MCF 10A (cell line): ENCODE results near the gene CERT1. TPM values are rescaled to one million over a fixed set of nuclear protein-coding genes. Genes with fewer than 3 reads are reported as not detected.

Experiments used
- BruUV-seq: library from RNA; stranded (reverse); fragments of 400-500 nt; replicated peaks from 2 replicates; lab custom pipeline; 2021; lab: Mats Ljungman, UMichigan
- CTCF ChIA-PET: fragments of 300-600 bp; sonication (Branson Sonifier 250); formaldehyde crosslinking; extraction: SDS; loops from one replicate; lab custom pipeline; 2021; ENCODE audit warnings: antibody characterized with exemption, inconsistent platforms; lab: Yijun Ruan, JAX
- POLR2A ChIA-PET: fragments of 300-600, 350-650 bp; sonication (Branson Sonifier 250); formaldehyde crosslinking; extraction: SDS; loops from one replicate; lab custom pipeline; 2020; ENCODE audit warnings: antibody characterized with exemption, inconsistent platforms; lab: Yijun Ruan, JAX
- DNase-seq: peaks from one replicate; pipeline ENCODE4 v3.0.0-alpha.2; 2018; ENCODE audit not compliant: unreplicated experiment
- H3K27ac Mint-ChIP-seq: one replicate; pipeline ENCODE4 v1.8.0; 2022; ENCODE audit warnings: mild to moderate bottlenecking, low read depth, mixed read lengths; ENCODE audit not compliant: unreplicated experiment
- H3K27me3 Mint-ChIP-seq: one replicate; pipeline ENCODE4 v1.8.0; 2022; ENCODE audit warnings: mixed read lengths; ENCODE audit not compliant: insufficient read depth, unreplicated experiment
- H3K36me3 Mint-ChIP-seq: one replicate; pipeline ENCODE4 v1.8.0; 2022; ENCODE audit warnings: mild to moderate bottlenecking, moderate library complexity, mixed read lengths; ENCODE audit not compliant: insufficient read depth, unreplicated experiment
- H3K4me1 Mint-ChIP-seq: one replicate; pipeline ENCODE4 v1.8.0; 2022; ENCODE audit warnings: mixed read lengths; ENCODE audit not compliant: insufficient read depth, unreplicated experiment
- H3K4me3 Mint-ChIP-seq: one replicate; pipeline ENCODE4 v1.8.0; 2022; ENCODE audit warnings: mild to moderate bottlenecking, moderate library complexity, mixed read lengths; ENCODE audit not compliant: unreplicated experiment
- H3K9me3 Mint-ChIP-seq: one replicate; pipeline ENCODE4 v1.8.0; 2022; ENCODE audit warnings: mixed read lengths; ENCODE audit not compliant: unreplicated experiment
- intact Hi-C: fragments of 100-400 bp; cut with micrococcal nuclease; formaldehyde crosslinking; loops from 2 replicates; pipeline ENCODE4 v1.14.1; 2022
- total RNA-seq: library from RNA; stranded (reverse); gene quantifications from 2 replicates; pipeline ENCODE4 v1.2.3, GENCODE V29; 2022
- TF ChIP-seq, protein P1 (sequence below): fragments of 200-600 bp; IDR thresholded peaks from one replicate; pipeline ENCODE4 v1.8.0; 2022; ENCODE audit warnings: antibody characterized with exemption, mild to moderate bottlenecking; ENCODE audit not compliant: unreplicated experiment

The CERT1 gene
- total RNA-seq, 1 experiment from 2014 or later: 19.6 TPM

DNA sequence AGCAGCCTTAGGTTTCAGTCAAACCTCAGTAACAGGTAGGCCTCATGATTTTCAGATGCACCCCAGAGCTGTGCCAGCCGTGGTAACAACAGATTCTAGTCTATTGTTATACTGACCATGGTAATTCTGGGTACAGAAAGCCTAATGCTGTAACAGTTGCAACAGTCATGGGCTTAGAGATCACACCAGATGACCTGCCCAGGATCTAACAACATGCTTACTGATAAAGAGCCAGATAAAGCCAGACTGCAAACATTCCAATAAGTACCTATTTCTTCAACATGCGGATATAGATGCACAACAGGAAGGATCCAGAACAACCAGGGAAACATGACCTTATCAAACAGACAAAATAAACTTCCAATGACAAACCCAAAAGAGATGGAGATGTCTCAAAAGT is 42.8 kb downstream of the CERT1 start:
- ChIA-PET CTCF (interaction anchor here (0.7 kb wide), 1 partner anchor 11 kb away, joined by 4 read pairs; no protein-coding TSS in a partner anchor), POLR2A (interaction anchor here (0.6 to 0.9 kb wide), 2 partner anchors 21 to 448 kb away, joined by 3 to 5 read pairs; no protein-coding TSS in a partner anchor)
- Mint-ChIP-seq H3K4me1 (peaks cover 13% of the 10 kb centered on the region), H3K36me3 (peaks cover 6% of the 10 kb centered on the region), H3K27me3 (no peaks in the 10 kb centered on the region), H3K9me3 (peaks cover 9% of the 10 kb centered on the region), H3K27ac (no peak overlapping the region), H3K4me3 (no peak overlapping the region)
- DNase-seq: no peak
- TF ChIP-seq, protein P1, sequence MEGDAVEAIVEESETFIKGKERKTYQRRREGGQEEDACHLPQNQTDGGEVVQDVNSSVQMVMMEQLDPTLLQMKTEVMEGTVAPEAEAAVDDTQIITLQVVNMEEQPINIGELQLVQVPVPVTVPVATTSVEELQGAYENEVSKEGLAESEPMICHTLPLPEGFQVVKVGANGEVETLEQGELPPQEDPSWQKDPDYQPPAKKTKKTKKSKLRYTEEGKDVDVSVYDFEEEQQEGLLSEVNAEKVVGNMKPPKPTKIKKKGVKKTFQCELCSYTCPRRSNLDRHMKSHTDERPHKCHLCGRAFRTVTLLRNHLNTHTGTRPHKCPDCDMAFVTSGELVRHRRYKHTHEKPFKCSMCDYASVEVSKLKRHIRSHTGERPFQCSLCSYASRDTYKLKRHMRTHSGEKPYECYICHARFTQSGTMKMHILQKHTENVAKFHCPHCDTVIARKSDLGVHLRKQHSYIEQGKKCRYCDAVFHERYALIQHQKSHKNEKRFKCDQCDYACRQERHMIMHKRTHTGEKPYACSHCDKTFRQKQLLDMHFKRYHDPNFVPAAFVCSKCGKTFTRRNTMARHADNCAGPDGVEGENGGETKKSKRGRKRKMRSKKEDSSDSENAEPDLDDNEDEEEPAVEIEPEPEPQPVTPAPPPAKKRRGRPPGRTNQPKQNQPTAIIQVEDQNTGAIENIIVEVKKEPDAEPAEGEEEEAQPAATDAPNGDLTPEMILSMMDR: no peak
- intact Hi-C loops: no loop called here
- BruUV-seq: no TSS peak

DNA sequence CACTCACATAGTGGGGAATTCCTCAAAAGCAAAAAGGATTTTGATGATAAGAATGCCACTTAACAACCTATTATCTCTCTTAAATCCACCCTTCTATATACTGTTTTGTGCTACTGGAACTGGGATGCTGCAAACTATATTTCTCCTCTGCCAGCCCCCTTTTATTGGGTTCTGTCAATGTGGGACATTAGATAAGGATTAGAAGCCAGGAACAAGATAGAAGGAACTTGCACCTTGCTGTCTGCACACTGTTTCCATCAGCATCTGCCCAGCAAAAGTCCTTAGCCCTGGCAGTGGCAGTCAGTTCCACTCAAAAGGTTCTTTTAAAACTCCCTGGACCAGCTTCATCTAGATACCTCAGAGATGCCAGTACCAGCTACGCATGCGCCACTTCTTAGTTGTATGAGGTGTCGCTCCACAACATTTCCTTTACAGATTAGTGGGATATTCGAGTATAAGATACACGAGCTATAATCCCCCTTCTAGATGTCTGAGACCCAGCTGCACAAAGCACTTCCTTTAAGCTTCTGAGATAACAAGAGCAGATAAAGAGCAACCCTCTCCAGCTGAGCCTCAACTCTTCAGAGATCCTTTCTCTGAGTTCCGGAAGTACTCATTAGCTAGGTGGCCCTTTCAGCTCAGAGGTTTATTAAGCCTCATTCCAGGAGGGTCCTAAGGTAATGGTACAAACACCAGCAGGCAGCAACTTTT is 45.3 kb downstream of the CERT1 start:
- intact Hi-C loops: no loop called here

DNA sequence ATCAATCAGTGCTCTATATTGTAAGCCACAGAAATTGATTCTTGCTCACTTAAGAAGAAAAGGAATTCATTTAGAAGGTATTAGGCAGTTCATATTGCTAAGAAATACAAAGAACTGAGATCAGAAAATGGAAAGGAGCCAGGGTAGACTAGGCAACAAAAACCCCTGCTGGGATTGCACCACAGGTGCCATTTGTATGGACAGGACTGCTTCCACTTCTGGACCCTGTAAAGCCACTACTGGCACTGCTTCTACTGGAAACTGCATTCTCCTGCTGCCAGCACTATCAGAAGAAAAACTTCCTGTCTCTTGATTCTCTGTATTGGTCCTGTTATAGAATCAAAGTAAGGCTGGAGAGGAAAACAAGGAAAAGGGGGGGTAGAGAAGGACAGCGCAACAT is 45.9 kb downstream of the CERT1 start:
- BruUV-seq: no TSS peak
- Mint-ChIP-seq H3K9me3 (peaks cover 15% of the 10 kb centered on the region), H3K4me1 (peaks cover 29% of the 10 kb centered on the region), H3K4me3 (no peak overlapping the region), H3K27me3 (no peaks in the 10 kb centered on the region), H3K27ac (no peak overlapping the region), H3K36me3 (peaks cover 8% of the 10 kb centered on the region)
- TF ChIP-seq, protein P1: no peak
- POLR2A ChIA-PET: no interaction called here
- DNase-seq: peak; percentile 40
- intact Hi-C loops: no loop called here
- CTCF ChIA-PET: no interaction called here

More for the DNA sequence above, 45.3 kb downstream of the CERT1 start:
- Mint-ChIP-seq H3K4me3 (no peak overlapping the region), H3K4me1 (peaks cover 29% of the 10 kb centered on the region), H3K27me3 (no peaks in the 10 kb centered on the region), H3K36me3 (peaks cover 9% of the 10 kb centered on the region), H3K27ac (no peak overlapping the region), H3K9me3 (peaks cover 15% of the 10 kb centered on the region)
- no peak for DNase-seq
- TF ChIP-seq, protein P1: no peak
- ChIA-PET POLR2A (interaction anchor here (1.5 kb wide), 1 partner anchor 9 kb away, joined by 12 read pairs; no protein-coding TSS in a partner anchor), CTCF (no interaction called here)
- BruUV-seq: no TSS peak

DNA sequence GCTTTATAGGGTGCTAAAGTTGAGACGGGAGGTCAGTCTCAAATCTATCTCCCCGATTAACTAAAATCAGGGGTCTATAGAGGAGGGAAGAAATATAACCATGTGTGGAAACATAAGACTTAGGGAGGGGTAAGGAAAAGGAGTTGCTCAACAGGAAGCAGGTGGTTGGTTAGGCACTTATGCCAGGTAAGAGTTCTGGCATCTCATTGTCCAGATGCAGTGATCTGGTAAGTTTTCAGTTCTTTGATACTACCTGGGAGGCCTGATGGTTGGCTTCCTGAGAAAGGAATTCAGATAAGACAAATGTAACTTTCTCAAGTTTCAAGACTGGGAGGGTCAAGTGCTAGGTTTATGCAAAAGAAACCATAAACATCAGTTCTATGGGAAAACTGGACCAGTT is 47.7 kb downstream of the CERT1 start:
- Mint-ChIP-seq H3K27ac (no peak overlapping the region), H3K4me3 (no peak overlapping the region), H3K9me3 (peaks cover 8% of the 10 kb centered on the region), H3K4me1 (peaks cover 29% of the 10 kb centered on the region), H3K36me3 (peaks cover 12% of the 10 kb centered on the region), H3K27me3 (no peaks in the 10 kb centered on the region)
- peak; percentile 37 for DNase-seq
- no TSS peak for BruUV-seq
- ChIA-PET CTCF (no interaction called here), POLR2A (no interaction called here)
- intact Hi-C loops: no loop called here
- TF ChIP-seq, protein P1: no peak
